Activated CD8-positive, alpha-beta memory T cell treated with anti-CD3 and anti-CD28 coated beads for 1 hour (primary cell): ENCODE data around the gene SLC14A1.
A peak's percentile ranks its signal among the peaks of the same experiment; 100 is the strongest.

Experiments
- DNase-seq, 2 donors: peaks; one replicate each; pipeline ENCODE4 v3.0.0-alpha.2; 2020; ENCODE audit warnings: low read depth in 1 of 2; ENCODE audit errors: extremely low read depth in 1 of 2

The SLC14A1 gene

GRCh38 chr18:45722899-45723298, 1.1 kb upstream of the SLC14A1 start:
- peak; percentile 13 to 40 for DNase-seq

- no peak for DNase-seq
Measured at GRCh38 chr18:45724601-45725000, 620 bp downstream of the SLC14A1 start.

DNA sequence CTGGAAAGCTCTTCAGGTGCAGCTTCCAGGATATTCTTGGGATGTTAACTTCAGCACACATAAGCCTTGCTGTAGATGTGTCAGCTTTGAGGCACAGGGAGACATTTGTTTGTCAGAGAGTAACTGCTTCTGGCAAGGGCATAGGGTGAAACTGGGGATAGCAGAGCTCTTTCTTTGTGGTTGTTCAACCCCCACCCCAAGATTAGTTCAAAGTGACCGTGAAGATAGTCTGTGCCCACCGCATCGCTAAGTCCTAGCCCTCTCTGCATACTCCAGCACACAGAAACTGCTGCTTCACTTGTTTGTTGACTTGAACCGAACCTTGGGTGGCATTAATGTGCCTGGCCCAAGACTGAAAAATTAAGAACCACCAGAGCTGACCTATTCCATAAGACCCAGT, 1.4 kb downstream of the SLC14A1 start:
- DNase-seq, result no peak

DNA sequence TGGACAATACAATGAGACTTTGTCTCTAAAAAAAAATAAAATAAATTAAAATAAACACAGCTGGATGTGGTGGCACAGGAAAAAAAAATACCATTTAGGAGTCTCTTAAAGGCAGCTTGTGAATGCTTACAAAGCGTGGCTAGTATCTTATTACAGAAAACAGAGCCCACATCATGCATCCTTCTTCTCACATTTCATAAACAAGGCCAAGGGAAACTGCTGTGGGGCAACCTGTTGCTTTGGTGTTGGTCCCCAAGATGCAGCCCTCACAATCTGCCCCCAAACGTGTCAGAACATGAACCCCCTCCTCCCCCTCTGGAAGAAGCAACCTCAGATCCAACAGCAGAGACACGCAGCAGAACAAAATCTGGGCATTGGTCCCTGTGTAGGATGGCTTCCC, 2.6 kb downstream of the SLC14A1 start:
- DNase-seq, result no peak

DNA sequence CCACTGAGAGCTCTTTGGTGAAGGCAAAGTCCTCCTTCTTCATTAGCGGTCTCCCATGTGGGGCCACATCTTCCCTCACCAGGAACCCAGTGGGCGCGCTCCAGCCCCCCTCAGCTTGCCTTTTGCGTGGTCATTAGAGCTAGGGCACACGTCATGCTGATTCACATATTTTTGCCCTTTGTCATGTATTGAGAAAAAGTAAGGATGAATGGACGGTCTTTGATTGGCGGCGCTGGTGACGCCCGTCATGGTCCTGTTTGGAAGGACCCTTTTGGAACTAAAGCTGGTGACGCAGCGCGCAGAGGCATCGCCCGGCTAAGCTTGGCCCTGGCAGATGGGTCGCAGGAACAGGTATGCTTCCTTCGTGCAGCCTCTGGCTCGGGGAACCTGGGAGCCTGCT, 3.1 kb downstream of the SLC14A1 start:
- no peak for DNase-seq

DNA sequence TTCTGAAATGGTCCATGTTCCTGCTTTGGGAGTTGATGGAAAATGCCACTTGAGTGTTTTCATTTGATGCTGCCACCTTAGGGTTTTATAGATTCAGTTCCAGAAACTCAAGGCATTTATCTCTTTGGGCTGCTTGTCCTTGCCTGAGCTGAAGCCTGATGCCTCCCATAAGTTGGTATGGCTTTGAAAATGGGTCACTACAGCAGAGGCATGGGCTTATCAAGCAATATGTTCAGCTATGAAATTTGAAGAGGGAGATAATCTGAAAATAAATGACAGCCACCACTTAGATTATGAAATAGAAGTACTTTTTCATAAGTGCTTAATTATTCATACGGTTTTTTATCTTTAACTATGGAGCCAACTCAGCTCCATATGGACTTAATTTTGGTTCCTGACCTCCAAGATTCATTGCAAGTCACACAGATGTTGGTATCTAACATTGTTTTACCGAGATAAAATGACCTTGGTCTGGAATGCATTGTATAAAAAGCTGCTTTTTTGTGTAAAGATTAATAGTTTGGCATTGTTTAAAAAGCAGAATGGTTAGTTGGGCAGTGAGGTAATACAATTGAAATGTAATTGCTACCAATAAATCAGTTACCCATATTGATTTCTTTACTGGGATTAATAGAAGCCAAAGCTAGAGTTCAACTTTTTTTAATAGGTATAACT, 4.5 kb downstream of the SLC14A1 start:
- no peak for DNase-seq

GRCh38 chr18:45730832-45731575, 7.0 kb downstream of the SLC14A1 start:
- no peak for DNase-seq

DNA sequence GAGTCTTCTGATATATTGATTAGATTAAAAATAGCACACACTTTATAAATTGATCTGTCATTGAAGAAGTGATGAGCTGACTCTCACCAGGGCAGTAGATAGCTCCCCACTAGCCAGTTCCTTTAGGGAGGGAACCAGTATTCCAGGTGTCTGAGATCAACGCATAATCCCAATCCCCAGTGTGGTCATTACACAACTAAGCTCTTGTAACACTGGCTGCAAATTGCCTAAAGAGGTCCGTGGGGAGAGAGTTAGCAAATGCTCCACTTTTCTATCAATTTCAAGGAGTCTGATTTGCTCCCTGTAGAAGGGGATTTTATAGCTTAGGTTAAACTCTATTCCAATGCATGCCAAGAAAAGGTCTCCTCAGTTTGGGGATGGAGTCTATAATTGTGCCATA, 7.7 kb downstream of the SLC14A1 start:
- no peak for DNase-seq

- no peak for DNase-seq
Measured at GRCh38 chr18:45733535-45733934, 9.6 kb downstream of the SLC14A1 start.

GRCh38 chr18:45734505-45734904, 10.5 kb downstream of the SLC14A1 start:
- DNase-seq, result no peak

DNA sequence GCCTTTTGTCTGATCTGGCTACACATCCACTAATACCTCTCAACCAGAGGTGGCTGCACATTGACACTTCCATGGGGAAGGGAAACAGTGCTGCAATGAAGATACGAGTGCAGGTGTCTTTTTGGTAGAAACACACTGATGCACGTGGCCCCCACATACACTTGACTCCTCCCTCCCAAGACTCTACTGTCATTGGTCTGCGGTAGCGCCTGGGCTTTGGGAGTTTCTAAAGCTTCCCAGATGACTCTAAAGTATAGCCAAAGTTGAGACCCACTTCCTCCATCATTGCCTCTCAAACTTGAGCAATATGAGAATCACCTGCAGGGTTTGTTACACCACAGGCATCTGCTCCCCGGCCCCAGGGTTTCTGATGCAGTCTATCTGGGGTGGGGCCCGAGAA, 11.0 kb downstream of the SLC14A1 start:
- no peak for DNase-seq

DNA sequence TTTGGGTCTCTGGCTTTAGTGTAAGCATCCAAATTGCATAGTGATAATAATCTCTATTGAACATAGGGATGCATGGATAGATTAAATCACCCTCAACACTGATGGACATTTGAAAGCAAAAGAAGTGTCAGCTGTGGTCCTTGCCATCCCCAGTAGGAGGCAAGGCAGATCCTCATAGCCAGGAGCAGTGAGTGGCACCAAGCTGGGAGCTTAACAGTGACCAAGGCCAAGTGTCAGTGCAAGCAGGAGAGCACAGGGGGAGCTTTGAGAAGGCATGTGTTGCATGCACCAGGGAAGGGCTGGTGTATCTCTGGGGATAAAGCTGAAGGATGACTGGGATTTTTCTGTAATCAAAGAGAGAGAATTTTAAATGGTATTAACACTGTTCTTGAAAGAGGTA, 14.7 kb downstream of the SLC14A1 start:
- no peak for DNase-seq

DNA sequence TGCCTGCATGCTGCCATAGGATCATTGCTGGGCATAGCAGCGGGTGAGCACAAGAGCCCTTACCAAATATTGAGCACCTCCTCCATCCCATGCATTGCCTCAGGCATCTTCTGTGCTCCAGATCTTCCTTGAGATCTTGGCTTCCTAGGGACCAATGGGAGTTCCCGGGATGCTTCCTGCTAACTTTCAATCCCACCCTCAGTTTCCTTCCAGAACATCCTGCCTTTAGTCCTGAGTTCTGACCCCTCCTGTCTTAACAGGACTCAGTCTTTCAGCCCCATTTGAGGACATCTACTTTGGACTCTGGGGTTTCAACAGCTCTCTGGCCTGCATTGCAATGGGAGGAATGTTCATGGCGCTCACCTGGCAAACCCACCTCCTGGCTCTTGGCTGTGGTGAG, 15.3 kb downstream of the SLC14A1 start:
- DNase-seq, result no peak

DNA sequence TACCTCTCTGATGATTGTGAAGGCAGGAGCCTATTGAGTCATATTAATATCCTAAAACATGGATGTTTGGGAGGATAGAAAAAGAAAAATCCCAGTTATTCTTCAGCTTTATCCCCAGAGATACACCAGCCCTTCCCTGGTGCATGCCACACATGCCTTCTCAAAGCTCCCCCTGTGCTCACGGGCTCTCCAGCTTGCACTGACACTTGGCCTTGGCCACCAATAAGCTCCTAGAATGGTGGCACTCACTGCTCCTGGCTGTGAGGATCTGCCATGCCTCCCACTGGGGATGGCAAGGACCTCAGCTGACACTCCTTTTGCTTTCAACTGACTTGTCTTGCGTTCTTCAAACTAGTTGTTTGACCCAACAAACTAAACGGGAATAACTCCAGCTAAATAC, 15.9 kb downstream of the SLC14A1 start:
- no peak for DNase-seq

GRCh38 chr18:45741056-45741455, 17.1 kb downstream of the SLC14A1 start:
- DNase-seq, result no peak

DNA sequence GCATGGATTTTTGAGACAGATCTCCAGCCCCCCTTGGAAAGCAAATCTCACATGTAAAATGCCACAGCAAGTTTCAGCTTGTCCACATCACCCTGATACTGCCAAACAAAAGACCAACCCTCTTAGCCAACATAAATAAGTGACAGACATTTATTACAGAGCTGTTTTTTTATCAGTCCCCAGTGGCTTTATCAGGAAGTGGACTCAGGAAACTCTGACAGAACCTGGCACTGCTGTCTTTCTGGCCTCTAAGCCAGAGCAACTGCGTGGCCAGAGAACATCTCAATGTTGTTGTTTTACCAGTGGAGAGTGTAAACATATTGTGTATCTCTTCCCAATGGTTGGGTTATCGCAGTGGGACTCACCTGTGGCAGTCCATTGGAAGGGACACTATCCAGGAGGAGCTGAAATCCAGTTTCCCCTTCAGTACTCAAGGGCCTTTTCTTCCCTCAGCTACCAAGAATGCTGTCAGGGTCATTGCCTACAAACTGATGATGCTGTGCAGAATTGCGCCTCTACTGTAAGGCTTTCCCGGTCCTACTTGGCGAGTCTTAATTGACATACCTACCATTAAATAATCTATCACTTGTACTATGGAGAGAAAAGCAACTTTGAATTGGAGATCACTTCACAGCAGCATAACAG, 22.0 kb downstream of the SLC14A1 start:
- DNase-seq, result no peak

GRCh38 chr18:45748501-45748900, 24.5 kb downstream of the SLC14A1 start:
- DNase-seq, result no peak

- no peak for DNase-seq
Measured at GRCh38 chr18:45749918-45750689, 26.1 kb downstream of the SLC14A1 start.

- DNase-seq, result no peak
Measured at GRCh38 chr18:45751766-45752165, 27.8 kb downstream of the SLC14A1 start.

GRCh38 chr18:45752681-45753080, 28.7 kb downstream of the SLC14A1 start:
- no peak for DNase-seq

DNA sequence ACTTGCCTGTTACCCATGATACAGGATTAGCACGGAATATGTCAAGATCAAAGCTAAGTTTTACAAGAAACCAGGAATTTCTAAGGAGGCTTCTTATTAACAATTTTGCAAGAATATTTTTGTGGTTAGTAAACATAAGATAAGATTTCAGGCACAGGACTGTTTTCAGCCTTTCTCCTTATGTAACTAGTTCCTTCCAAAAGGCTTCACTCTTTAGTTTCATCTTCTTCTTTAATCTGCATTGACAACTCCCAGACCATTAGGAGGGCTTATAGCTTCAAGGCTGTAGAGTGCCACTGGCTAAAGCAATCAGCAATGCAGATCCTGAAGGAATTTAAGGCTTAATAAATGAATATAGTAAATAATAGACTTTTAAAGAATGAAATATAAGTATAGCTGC, 29.3 kb downstream of the SLC14A1 start:
- no peak for DNase-seq
